AG08395 (cell line): ENCODE measurements around the gene AEBP1.

Experiments used
- DNase-seq: peaks from one replicate; pipeline ENCODE4 v3.0.0; 2012; ENCODE audit warnings: mixed read lengths, low spot score

The AEBP1 gene

DNA sequence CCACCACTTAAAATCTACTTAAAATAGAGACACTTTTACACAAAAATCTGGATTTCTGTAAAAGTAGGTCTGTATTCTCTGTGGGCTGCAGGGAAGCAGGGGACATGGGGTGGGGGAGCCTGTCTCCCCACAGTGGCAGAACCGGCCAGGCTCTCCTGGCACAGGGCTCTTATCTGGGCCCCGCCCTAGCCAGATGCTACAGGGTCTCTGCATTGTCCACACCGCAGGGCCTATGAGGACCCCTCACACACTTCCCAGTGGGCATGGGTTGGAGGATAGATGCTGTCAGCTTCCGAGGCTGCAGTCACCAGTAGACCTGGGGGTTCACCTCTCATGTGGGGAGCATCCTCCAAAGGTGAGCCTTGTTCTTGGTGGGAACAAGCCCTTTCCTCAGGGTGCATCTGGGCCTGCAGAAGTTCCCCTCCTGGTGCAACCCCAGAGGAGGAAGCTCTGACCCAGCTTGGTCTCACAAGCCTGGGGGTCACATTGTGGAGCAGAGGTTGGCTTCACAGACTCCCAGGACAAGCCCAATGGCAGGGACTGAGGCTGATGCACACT is 52.4 kb downstream of the AEBP1 start:
- no peak for DNase-seq

DNA sequence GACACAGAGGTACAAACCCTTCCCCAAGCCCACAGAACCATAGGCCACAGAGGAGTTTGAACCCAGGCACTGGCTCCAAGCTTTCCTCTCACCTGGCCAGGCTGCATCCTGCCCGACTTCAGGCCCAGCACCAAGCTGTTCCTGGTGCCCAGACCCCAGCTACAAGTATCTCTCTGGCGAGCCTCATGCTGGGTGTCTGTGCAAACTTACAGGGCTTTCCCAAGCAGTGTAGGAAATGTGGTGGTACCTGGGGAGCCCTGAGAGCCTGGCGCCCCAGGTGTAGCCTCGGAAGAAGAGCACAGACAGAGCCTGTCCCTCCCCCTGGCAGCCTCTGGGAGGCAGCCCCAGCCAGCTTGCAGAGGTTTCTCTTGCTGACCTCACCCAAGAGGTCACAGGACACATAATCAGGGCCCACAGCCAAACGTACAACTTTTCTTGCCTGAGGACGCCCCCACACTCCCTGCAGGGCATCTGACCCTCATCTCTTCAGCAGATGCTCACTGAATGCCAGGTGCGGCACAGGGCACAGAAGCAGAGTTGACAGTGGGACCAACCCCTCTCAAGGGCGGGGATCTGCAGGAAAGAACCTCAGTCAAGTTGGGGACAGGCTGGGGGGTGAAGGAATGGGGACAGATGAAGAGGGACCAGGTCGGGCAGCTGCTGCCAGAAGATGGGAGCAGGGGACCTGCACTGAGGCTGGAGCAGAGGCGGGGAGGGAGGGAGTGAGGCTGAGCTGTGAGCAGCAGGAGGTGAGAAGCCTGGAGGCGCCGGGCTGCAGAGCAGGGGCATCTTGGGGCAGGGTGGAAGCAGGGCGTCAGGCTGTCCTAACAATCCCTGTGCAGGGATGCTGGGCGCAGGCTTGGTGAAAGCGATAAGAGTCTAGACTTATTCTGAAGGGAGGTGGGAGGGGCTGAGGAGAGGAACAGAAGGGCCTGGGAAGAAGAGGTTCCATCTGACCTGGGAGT is 53.3 kb downstream of the AEBP1 start:
- no peak for DNase-seq

DNA sequence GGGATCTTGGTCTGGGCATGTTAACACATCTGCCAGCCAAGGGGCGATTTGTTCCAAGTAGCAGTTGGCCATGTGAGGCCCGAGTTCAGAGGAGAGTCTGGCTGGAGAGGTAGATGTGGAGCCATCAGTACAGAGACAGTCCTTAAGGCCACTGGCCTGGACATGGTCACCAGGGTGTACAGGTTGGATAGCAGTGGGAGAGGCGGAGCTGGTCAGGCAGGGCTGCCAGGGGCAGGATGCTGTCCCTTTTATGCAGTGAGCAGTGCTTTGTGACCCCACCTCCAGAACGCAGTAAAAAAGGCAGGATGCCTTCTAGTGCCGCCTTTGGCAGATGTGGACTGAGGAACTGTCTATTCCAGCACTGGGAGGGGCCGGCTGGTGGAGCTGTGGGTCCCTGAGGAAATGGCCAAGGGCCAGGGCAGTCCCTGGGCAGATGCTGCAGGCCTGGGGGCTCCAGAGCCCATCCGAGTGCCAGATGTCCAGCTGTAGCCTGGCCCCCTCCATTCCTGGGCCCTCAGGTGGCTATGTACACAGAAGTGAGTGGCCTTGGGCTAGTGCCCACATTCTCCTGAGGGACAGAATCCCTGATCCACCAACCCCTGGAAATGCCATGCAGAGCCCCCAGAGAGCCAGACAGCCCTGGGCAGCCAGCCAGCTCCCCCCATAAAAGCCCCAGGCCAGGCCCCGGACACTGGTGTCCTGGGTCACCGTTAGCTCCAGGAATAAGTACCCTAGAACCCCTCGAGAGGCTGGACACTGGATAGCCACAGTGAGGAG is 54.1 kb downstream of the AEBP1 start:
- no peak for DNase-seq

DNA sequence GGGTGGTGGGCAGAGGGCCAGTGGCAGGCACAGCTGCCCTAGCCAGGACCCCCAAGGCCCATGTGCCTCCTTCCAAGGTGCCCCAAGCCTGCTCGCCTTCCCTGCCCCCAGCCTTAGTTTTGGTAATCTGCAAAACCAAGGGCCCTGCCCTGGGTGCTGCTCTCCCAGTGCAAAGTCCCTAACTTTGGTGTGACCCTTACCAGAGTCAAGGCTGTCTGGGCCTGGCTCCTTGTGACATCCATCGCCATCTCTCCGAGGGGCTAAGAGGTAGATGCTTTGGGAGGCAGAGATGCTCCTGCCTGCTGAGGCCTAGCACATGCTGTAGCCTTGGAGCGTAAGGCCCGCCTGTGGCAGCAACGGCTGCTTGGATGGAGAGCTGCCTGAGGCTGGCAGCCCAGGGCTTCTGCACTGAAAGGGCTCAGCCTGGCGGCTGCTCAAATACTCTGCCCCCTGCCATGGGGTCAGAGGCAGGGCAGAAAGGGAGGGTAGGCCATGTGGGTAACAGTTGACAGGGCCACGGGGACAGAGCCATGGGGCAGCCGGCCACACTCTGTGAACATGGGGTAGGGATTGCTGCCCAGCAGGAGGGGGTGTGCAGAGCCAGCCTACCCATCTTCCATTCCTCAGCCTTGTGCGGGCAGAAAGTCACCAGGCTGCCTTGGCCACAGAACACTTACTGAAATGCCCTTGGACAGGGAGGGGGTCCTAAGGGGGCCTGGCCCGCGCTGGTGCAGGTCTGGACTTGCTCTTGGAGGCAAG is 54.9 kb downstream of the AEBP1 start:
- DNase-seq = no peak

GRCh38 chr7:44159824-44160630 is 55.9 kb downstream of the AEBP1 start:
- no peak for DNase-seq

DNA sequence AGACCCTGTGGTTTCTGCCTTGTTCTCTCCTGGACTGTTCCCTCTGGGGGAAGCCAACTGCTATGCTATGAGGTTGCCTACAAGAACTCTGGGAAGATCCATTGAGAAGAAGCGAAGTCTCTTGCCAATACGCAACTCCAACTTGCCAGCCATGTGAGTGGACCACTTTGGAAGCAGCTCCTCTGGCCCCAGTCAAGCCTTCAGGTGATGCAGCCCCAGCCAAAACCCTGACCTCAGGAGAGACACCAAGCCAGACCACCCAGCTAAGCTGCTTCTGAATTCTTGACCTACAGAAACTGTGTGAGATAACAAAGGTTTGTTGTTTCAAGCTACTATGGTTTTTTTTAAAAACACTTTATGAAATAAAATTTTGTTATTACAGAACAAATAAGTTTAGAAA is 57.2 kb downstream of the AEBP1 start:
- no peak for DNase-seq

DNA sequence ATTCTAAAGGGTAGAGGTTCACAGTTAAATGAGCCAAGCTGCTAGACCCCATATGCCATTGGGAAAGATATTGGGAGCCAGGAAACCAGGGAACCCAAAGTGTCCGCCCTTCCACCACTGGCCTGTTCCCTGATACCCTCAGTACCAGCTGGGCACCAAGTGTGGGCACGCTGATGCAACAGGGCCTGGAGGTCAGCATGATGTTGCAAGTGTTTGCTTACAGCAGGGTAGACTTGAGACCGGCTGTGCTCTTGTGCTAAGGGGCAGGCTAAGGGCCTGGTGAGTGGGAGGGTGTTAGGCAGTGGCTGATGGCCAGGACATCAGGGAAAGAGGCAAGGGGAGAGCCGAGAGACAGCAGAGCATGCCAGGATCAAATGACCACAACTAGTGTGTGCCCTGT is 58.0 kb downstream of the AEBP1 start:
- DNase-seq = no peak

DNA sequence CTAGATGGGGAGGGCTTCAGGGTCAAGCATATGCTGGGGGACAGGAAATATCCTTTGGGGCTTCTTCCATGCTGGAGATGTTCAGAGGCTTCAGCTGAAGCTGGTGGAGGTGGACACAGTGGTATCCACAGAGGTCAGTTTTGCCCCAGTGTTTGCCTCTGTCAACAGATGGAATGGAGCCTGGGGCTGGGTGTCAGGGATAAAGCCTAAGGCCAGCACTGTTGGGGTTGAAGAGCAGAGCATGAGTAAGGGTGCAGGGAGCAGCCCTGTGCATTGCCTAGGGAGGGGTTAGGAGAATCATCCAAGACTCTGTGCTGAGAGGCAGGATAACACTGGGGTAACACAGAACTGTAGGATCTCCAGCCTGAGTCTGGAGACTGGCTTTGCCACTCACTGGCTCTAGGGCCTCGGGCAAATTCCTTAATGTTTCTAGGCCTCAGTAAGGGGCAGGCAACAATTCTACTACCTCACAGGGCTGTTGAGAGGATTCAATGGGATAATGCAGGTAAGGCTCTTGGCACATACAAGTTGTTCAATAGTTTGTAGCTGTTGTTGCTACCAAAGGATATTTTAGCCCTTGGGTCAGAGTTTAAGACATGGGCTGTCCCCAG is 58.7 kb downstream of the AEBP1 start:
- DNase-seq = no peak

DNA sequence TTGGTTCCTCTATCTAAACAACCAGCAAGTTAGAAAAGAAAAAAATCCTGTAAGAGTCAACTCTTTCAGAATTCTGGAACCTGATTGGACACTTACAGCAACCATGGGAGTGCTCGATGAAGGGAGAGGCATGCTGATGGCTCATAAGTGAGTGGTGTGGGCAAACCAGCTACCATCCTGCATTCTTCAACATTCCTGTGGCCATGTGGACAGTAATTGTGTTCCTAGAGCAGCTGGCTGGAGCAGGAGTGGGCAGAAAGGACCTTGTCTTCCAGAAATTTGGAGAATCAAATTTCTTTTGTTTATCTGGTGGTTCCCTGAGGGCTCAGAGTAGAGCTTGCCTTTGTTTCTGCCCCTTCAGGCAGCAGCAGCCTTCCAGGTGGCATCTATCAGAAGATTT is 59.4 kb downstream of the AEBP1 start:
- peak; percentile 97 for DNase-seq
